Adrenal gland (tissue), 5 donors: ENCODE measurements around the gene HSF4.

Experiments used
- CTCF ChIP-seq, 6 experiments: fragments of 450-650 bp in 4 of 6; fragments of 200-600 bp in 2 of 6; sonication (generic) in 1 of 6; IDR thresholded peaks; 1 replicate in 5 of 6; 2 replicates in 1 of 6; pipeline versions ENCODE4 v1.5.1 to v1.8.0; 2016 to 2021; ENCODE audit warnings: antibody characterized with exemption in 6 of 6, mild to moderate bottlenecking in 2 of 6, moderate library complexity in 1 of 6
- POLR2A ChIP-seq, 2 donors: fragments of 450-650 bp; IDR thresholded peaks; one replicate each; pipeline ENCODE4 v1.6.1; 2017; ENCODE audit warnings: antibody characterized with exemption in 2 of 2, mild to moderate bottlenecking in 2 of 2, moderate library complexity in 1 of 2
- donor health status: DM: no; HTN: no; CAD: no.

- TF ChIP-seq CTCF (IDR thresholded peaks at IDR 0.05), result no peak
- no peak for TF ChIP-seq POLR2A (IDR thresholded peaks at IDR 0.05)
Measured at GRCh38 chr16:67157892-67158635, 6.5 kb upstream of the HSF4 start.
